ENCODE data around the gene GRIP2.

The GRIP2 gene

GRCh38 chr3:14569474-14570000 is 29.4 kb upstream of the GRIP2 start:
- TF ChIP-seq CTCF (IDR thresholded peaks at IDR 0.05; ENCODE audit: low read depth, low read length): no peak
- no peak for DNase-seq (ENCODE audit: extremely low read depth, low read depth)

GRCh38 chr3:14568269-14568668 is 28.1 kb upstream of the GRIP2 start:
- no peak for TF ChIP-seq CTCF (IDR thresholded peaks at IDR 0.05; ENCODE audit: low read depth, low read length)
- DNase-seq (ENCODE audit: extremely low read depth, low read depth): no peak

DNA sequence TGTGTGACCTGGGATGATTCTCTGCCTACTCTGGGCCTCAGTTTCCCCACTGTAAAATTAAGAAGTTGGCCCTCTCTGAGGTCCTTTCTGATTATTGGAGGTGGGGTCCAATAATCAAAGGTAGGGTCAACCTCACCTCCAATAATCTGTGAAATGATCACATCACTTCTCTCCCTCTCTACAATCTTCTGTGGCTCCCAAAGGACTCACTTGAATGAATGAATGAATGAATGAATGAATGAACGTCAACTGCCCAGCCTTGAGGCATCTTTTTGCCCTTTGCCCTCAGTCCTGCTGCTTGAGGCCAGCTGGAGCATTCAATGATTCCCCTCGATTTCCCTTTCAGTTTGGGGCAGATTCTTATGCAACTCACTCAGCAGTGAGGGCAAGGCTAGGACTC is 26.7 kb upstream of the GRIP2 start:
- no peak for TF ChIP-seq CTCF (IDR thresholded peaks at IDR 0.05; ENCODE audit: low read depth, low read length)
- no peak for DNase-seq (ENCODE audit: extremely low read depth, low read depth)

DNA sequence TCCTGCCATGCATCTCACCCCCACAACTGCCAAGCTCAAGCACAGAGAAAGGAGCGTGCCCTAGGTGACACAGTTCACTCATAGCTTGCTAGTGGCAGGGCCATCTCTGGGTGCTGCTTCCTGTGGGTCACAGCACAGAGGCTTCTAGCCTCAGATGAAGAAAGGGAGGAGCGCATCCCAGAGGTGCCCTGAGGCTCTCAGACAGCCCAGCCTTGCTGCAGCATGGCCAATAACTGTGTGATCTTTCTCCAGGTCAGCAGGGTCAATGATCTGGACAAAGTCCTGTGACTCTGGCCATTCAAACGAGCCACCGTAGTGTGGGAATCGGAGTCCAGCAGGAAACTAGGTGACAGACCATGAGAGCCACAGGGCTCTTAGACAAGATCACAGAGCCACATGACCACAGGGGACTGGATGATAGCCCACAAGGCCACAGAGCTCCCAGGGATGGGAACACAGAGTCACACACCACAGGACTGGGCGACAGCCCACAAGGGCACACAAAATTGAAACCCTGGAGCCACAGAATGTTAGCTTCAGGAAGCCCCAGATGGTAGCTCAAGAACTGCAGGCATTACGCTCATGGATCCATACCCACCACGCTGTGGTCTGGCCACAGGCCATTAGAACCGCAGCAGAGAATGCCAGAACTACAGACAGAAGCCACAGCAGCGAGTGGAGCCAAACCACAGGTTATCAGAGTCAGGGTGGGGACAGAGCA is 25.9 kb upstream of the GRIP2 start:
- no peak for TF ChIP-seq CTCF (IDR thresholded peaks at IDR 0.05; ENCODE audit: low read depth, low read length)
- DNase-seq (ENCODE audit: extremely low read depth, low read depth): no peak

GRCh38 chr3:14564741-14565140 is 24.6 kb upstream of the GRIP2 start:
- no peak for DNase-seq (ENCODE audit: extremely low read depth, low read depth)
- no peak for TF ChIP-seq CTCF (IDR thresholded peaks at IDR 0.05; ENCODE audit: low read depth, low read length)

- no peak for TF ChIP-seq CTCF (IDR thresholded peaks at IDR 0.05; ENCODE audit: low read depth, low read length)
- DNase-seq (ENCODE audit: extremely low read depth, low read depth): no peak
These were observed 23.9 kb upstream of the GRIP2 start for GRCh38 chr3:14563946-14564539.

- no peak for TF ChIP-seq CTCF (IDR thresholded peaks at IDR 0.05; ENCODE audit: low read depth, low read length)
- no peak for DNase-seq (ENCODE audit: extremely low read depth, low read depth)
These were observed 22.2 kb upstream of the GRIP2 start for GRCh38 chr3:14562121-14562890.
